NCI-H82 treated with DMSO at 0.1 percent for 48 hours (cell line): Measurements from ENCODE around the gene SINHCAF.
"Not testable (repeated sequence)": the region's sequence is repeated elsewhere in the genome, so short reads cannot be mapped to it uniquely, and the experiment has no call there.

Experiments used
- DNase-seq: peaks from one replicate; lab custom pipeline; 2025; ENCODE audit not compliant: unreplicated experiment; lab: John Stamatoyannopoulos, UW

SINHCAF gene, protein sequence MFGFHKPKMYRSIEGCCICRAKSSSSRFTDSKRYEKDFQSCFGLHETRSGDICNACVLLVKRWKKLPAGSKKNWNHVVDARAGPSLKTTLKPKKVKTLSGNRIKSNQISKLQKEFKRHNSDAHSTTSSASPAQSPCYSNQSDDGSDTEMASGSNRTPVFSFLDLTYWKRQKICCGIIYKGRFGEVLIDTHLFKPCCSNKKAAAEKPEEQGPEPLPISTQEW

DNA sequence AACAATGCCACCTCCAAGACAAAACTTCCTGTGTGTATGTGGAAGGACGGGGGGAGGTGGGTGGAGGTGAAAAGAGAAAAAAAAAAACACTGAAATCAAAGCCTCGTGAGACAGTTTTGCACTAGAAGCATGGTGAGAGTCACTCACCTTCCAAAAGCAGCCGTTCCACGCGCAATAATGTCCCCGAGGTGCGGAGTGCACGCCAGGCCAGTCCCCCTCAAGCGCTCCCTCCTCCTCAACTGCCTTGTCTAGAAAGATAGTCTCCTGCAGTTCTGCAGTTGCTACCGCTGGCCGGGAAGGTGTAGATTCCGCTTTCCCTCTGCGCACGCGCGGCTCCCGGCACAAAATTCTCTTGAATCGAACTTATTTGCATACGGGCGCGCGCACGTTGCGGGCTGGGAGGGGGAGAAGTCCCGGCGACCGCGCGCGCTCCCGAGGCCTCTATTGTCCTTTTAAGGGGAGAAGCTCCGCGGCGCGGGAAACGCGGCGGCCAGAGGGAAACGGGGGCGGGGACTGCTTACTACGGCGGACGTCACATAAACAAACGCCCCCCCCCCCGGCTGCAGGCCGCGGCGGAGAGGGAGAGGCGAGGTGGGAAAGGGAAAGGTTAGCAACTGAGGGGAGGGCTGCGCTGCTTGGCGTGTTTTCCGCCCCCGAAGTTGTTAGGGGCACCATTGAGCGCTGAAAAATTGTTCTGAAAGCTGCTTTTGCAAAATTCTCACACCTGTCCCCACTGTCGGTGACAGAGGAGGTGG lies at the start of gene SINHCAF:
Gene SINHCAF, minus strand, starts transcription at position 274 of the 755 bp plus-strand sequence. CDS start 27,946 bp downstream, outside the sequence.
- peak; percentile 99 for DNase-seq

DNA sequence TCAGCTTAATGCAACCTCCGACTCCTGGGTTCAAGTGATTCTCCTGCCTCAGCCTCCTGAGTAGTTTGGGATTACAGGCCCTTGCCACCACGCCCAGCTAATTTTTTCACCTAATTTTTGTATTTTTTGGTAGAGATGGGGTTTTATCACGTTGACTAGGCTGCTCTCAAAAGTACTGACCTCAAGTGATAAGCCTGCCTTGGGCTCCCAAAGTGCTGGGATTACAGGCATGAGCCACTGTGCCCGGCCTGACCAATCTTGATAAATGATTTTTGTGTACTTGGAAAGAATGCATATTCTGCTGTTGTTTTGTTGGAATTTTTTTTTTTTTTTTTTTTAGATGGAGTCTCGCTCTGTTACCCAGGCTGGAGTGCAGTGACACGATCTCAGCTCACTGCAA lies 49.5 kb upstream of the SINHCAF start:
- DNase-seq: not testable (repeated sequence)

DNA sequence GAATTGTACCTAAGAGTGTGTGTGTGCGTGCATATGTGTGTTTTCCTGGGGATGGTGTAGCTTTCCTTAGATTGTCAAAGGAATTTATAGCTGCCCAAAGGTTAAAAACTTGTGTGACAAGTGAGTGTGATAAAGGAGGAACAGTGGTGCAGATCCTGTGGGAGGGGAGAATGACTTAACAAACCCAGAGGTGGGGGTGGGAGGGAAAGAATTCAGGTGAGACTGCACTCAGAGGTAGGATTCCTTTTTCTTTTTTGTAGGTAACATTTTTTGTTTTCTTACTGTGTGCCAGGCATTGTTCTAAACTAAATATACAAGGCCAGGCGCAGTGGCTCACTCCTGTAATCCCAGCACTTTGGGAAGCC lies 45.3 kb upstream of the SINHCAF start:
- DNase-seq: no peak

DNA sequence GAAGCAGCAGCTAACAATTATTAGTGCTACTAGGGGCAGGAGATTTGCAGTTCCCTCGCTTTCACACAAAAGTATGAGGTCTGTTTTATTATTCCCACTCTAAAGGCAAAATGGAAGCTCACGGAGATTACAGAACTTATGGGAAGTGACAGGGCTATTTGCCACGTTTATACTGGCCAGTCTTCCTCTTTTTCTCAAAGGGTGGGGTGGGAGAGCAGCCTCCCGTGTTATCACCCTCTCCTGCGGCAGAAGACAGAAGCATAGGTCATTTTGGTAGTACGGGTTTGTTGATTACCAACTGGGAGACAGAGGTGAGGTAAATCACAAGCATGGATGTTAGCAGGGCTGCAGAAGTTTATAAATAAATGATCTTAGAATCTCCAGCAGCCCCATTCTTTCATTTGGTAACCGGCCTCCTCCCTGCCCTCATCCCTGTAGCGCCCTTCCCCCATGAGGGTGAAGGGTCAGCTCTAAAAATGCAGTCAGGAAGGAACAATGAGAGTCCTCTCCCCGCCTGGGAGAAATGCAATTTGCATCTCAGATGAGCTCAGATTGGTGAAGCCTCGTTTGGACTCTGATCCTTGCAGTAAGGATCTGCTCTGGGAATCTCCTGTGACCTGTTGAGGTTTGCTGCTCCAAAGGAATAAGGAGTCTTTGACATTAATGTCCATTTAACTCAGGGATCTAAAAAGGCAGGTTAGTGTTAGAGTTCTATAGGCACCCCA lies 44.7 kb upstream of the SINHCAF start:
- no peak for DNase-seq

DNA sequence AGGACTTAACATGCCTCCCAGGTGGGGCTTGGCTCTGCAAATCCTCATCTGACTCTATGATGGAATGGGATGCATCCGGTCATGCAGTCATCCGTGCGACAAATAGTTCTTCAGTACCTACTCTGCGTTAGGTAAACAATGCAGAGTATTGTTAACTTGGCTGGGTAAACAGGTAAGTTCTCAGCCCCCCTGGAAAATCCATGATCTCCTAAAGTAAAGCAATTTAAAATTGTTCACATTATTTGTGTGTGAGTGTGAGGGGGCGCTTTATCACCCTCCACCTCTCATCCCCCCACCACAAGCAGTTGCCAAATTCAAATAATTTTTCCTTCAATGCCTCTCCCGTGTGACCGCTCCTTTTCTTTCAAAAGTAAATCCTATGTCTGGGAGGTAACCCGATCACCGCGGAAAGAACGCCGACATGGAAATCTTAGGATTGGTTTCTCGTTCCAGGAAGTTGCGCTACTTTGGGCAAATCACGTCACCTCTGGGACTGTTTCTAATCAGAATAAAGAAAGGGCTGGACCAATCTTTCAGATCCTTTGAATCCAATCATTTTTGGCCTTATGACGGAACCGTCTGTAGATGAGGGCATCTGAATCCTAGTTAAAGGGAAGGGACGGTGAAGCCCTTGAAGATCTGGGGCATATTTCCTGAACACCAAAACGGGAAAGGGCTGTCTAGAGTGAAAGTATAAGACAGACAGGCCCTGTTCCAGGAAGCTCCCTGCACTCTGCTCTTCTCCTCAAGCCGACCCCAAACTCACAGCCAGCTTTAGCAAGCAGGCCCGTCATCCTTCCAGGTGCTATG lies 44.0 kb upstream of the SINHCAF start:
- DNase-seq: no peak

DNA sequence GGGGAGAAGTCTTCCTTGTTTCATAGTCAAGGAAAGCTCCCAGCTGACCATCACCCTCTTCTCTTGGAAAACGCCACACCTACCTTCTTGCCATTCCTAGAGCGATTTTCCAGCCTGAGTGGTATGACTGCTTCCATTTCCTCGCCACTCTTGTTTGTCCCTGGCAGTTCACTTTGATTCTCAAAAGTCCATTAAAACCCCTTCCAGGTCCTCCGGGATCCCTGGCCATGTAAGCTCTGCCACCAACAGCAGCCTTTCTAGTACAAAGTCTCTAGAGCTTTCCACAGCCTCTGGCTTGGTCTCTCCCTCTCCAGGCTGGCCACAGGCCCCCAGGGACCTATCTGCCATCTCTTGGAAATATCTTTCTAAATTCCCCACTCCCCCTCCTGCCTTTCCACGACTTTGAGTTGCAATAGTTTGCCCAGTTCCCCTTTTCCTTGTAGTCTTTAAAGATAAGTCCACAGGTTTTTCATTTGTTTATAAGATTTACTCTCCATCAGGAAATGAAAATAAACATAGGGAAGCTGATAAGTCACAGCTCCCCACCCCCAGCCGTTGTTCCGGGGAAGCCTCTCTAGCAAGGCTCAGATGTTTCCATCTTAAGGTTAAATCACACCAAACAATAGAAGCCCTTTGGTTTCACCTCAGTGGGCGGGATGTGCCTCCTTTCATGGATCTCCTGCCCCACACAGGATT lies 42.9 kb upstream of the SINHCAF start:
- no peak for DNase-seq

DNA sequence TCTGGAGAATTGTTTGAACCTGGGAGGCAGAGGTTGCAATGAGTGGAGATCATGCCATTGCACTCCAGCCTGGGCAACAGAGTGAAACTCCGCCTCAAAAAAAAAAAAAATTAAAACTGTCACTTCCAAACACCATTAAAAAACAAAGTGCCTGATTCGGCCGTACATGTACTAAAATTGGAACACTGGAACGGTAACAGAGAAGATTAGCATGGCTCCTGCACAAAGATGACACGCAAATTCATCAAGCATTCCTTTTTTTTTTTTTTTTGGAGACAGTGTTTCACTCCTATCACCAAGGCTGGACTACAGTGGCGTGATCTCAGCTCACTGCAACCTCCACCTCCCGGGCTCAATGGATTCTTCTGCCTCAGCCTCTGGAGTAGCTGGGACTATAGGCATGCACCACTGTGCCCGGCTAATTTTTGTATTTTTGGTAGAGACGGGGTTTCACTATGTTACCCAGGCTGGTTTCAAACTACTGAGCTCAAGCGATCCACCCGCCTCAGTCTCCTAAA lies 40.2 kb upstream of the SINHCAF start:
- no peak for DNase-seq

DNA sequence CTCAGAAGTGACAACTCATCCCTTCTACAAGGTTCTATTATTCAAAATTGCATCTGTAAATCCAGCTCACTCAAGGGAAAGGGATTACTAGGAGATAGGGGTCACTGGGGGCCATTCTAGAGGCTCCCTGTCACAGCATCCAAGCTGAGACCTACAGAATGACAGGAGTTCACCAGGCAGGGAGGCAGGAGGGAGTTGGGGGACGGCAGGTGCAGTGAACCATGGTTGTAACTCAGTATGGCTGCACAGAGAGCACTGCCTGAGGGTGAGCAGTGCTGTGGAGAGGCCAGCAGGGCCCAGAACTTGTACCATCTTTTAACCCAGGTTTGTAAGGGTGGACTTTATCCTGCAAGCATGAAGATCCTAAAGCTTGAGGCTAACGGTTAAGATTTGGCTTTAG lies 37.9 kb upstream of the SINHCAF start:
- DNase-seq: no peak

DNA sequence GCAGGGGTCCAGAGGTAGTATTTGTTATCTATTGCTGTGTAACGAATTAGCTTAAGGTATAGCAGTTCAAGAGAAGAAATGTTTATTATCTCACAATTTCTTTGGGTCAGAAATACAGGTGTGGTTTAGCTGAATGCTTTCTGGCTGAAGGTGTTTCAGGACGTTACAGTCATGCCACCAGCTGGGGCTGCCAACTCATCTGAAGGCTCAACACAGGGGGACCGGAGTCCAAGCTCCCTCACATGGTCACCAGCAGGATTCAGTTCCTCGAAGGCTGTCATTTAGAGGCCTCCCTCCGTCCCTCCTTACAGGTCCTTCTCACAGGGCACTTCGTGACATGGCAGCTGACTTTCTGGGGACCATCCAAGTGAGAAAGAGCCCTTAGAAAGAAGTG lies 37.5 kb upstream of the SINHCAF start:
- no peak for DNase-seq

DNA sequence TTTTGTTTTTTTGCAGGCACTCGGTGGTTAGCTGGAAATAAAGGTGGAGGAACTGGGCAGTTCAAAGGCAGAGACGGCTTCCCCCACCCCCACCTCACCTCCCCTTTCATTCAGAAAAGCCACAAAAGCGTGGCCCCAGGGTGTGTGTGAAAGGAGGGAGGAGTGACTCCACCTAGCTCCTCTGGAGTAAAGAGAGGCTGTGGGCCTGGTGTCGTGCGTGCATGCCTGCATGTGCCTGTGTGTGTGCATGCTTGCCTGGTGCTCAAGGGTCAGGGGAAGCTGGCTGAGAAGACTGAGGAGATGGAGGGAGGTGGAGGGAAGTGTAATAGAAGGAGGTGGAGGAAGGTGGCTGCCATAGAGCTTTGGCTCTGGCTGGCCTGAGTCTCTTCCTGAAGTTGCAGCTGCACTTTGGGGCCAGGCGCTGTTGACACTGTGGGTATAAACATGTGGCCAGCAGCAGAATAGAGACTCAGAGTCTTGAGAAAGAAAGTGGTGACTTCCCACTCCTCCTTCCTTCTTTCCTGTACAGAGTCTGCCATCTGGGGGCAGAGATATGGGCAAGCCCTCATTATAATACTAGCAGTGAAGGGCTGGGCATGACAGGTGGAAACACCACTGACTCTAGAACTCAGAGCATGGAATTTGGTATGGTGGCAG lies 36.9 kb upstream of the SINHCAF start:
- no peak for DNase-seq

DNA sequence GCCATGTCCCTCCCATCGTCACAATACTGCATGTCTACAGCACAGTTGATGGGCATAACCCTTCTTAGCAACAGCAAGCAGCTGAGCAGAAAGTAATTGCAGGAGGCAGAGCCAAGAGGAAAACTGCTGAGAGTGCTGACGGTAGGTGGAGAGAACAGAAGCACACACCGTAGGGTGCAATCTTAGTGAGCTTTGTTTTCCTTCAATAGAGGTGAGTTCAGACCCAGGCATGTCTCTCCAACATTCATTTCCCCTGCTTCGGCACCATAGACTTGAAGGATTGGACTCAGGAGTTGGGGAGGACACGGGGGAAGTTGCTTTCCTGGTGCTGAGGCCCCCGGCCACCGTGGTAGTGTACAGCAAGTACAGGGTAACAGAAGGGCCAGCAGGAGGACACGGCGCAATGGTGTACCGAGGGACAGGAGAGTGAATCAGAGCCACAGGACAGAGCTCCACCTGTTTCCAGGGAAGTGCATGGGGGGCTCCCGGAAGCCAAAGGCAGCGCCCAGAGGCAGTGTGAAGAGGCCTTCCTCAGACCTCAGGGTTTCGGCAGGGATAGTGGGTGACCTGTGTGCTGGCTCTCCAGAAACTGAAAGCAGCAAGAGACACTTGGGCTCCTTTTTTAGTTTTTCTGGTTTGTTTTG lies 36.3 kb upstream of the SINHCAF start:
- DNase-seq: no peak

DNA sequence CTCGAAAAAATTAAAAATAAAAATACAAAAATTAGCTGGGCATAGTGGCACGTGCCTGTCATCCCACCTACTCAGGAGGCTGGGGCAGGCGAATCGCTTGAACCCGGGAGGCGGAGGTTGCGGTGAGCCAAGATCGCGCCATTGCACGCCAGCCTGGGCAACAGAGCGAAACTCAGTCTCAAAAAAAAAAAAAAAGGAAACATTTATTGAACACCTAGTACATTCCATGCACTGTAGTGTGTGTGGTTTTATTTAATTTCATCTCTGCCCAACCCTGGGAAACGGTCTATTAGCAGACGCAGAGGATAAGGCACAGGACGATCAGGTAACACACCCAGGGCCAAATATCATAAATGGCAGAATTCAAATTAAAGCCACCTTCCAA lies 35.8 kb upstream of the SINHCAF start:
- no peak for DNase-seq

DNA sequence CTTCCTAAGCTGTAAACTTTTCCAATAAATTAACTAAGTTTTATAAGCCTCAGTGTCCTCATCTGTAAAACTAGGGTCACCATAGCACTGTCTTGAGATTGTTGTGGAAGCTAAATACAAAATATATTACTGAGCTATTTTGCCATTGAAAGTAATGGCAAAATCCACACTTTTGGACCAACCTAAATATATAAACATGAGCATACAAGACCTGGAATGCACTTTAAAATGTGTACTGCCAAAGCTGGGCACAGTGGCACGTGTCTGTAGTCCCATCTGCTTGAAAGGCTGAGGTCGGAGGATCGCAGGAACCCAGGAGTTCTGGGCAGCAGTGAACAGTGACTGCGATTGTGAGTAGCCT lies 29.8 kb upstream of the SINHCAF start:
- no peak for DNase-seq

DNA sequence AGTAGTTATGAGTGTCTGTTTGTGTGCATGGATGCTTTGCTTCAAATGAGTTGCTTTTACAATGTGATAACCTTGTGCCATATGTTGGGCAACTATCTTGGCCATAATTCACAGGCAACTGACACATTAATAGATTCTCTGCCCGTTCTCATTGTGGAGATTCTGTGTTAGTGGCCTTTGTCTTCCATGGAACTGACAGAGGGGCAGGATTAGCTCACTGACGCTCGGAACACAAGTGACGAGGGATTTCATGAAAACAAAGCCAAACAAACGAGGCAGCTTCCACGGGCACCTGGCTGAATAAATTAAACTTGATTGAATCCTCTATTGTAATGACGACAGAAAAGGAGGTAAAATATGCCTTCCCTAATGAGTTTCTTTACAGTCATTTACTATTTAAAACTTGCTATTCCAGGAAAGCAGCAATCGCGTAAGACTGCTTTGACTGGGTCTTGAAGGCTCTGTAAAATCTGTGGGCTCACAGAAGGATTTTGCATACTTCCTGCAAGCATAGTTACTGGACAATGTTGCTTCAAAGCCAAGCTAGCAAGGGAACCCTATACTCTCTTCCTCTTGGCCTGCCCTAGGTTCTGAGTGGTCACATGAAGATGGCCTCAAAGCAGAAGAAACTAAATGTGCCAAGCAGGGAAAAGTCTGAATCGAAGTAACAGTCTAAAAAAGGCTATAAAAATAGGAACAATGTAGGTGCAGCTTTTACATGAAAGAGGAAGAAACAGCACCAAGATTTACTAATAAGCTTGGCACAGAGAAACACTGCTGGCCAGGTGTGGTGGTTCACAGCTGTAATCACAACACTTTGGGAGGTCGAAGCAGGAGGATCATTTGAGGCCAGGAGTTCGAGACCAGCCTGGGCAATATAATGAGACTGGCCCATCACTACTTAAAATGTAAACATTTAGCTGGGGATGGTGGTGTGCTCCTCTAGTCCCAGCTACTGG lies 28.1 kb upstream of the SINHCAF start:
- DNase-seq: peak; percentile 81

DNA sequence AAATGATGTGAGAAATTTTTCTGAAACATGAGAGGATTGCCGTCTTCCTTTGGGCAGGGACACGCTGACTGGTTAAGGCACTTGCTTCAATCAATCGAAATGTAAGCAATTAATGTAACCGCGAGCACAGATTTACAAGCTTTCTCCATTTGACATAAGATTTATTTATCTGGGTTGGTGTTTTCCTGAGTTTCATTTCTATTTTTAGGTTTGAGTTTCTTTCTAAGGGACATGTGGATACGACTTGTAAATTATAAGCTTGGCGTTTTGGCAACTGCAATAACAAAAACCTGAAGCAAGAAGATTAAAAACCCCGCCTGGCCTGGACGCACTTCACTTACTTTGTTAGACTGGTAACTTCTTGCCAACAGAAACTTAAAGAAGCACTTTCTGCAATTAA lies 20.3 kb upstream of the SINHCAF start:
- no peak for DNase-seq

DNA sequence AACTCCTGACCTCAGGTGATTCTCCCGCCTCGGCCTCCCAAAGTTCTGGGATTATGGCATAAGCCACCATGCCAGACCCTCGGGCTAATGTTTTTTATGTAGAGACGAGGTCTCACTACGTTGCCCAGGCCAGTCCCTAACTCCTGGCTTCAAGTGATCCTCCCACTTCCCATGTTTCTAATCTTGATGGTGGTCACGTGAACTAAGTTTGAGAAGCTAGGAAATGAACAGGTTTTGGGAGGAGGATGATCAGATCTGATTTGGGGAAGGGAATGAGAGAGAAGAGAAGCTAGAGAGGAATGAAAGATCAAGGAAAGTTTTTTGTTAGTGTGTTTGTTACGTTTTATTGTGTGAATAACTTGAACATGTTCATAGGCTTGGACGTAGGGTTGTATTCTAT lies 17.2 kb upstream of the SINHCAF start:
- DNase-seq: no peak

DNA sequence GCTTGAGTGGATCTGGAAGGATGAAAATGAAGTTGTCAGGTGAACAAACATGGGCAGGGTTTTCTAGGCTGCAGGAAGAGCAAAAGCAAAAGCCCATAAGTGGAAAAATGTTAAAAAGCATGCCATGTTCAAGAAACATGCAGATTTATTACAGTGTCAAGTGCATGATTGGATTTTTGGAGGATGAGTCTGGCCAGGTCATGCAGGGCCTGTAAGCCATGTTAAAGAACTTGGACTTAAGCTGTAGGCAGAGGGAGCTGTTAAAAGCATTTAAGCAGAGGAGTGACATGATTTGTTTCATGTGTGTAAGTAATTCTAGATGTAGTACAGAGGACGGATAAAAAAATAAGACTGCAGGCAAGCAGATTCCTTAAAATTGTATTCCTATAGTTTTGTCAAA lies 16.3 kb upstream of the SINHCAF start:
- DNase-seq: no peak

DNA sequence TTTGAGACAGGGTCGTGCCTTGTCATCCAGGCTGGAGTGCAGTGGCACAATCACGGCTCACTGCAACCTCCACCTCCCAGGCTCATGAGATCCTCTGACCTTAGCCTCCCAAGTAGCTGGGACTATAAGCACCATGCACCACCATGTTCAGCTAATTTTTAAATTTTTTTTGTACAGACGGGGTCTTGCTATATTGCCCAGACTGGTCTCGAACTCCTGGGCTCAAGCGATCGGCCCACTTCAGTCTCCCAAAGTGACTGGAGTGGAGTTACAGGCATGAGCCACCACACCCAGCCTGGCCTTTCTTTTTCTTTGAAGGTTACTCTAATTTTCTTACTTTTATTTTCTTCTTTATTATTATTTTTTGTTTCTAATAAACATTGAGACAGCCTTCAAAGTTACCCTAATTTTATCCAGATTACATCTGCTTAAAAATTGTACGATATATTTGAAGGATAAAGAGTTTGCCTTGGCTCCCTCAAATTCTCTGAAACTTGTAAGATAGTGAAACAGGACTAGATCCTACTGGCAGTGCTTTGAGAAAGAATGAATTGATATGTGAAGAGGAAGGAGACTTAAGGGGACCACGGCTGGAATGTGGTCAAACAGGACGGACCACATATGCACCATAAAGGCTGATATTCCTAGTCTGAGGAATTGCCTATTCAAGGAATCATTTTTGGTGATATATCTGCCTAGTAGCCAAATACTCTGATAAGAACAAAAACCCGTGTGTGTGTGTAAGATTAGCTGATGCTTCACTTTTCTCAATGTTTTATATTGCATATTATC lies 14.1 kb upstream of the SINHCAF start:
- no peak for DNase-seq
